HepG2 (cell line): ENCODE results near the gene PCBP2. TPM values are rescaled to one million over a fixed set of nuclear protein-coding genes. Genes with fewer than 3 reads are reported as not detected.
A peak's percentile ranks its signal among the peaks of the same experiment; 100 is the strongest.

Experiments used
- BORCS8-MEF2B ChIP-seq: sonication (generic); formaldehyde crosslinking; IDR thresholded peaks from 2 replicates; pipeline ENCODE4 v1.8.0; 2022; ENCODE audit warnings: mild to moderate bottlenecking, missing genetic modification reagents
- CBFB ChIP-seq: sonication (generic); formaldehyde crosslinking; IDR thresholded peaks from 2 replicates; pipeline ENCODE4 v1.4.0; 2020; ENCODE audit warnings: missing genetic modification reagents
- EP300 ChIP-seq, 3 experiments: sonication (generic) in 1 of 3; formaldehyde crosslinking in 1 of 3; IDR thresholded peaks; 2 replicates each; pipeline versions ENCODE4 v1.5.1 to v1.6.1; 2011 to 2020; ENCODE audit warnings: low read depth in 2 of 3, low read length in 2 of 3, borderline replicate concordance in 1 of 3, improper control_type of control experiment in 1 of 3, mild to moderate bottlenecking in 1 of 3, missing genetic modification reagents in 1 of 3, moderate library complexity in 1 of 3
- GMEB2 ChIP-seq: IDR thresholded peaks from 2 replicates; pipeline ENCODE4 v1.6.1; 2016; ENCODE audit warnings: missing biosample characterization, missing genetic modification reagents, low read depth
- ISL2 ChIP-seq: sonication (generic); formaldehyde crosslinking; IDR thresholded peaks from 2 replicates; pipeline ENCODE4 v1.5.0; 2020; ENCODE audit warnings: missing genetic modification reagents
- KLF15 ChIP-seq: sonication (generic); formaldehyde crosslinking; IDR thresholded peaks from 2 replicates; pipeline ENCODE4 v1.8.1; 2023; ENCODE audit warnings: borderline replicate concordance, mild to moderate bottlenecking, inconsistent platforms, missing genetic modification reagents, mixed read lengths
- MED8 ChIP-seq: sonication (generic); formaldehyde crosslinking; IDR thresholded peaks from 2 replicates; pipeline ENCODE4 v1.8.1; 2023; ENCODE audit warnings: mild to moderate bottlenecking, missing genetic modification reagents; ENCODE audit not compliant: insufficient replicate concordance
- MEF2D ChIP-seq: sonication (generic); formaldehyde crosslinking; IDR thresholded peaks from 2 replicates; pipeline ENCODE4 v1.5.1; 2020; ENCODE audit warnings: mild to moderate bottlenecking, missing genetic modification reagents
- NR2F2 ChIP-seq: IDR thresholded peaks from 2 replicates; pipeline ENCODE4 v1.6.1; 2012; ENCODE audit warnings: low read depth, inconsistent platforms, borderline replicate concordance
- PRDM15 ChIP-seq: sonication (generic); formaldehyde crosslinking; IDR thresholded peaks from 2 replicates; pipeline ENCODE4 v1.4.0; 2020; ENCODE audit warnings: missing genetic modification reagents
- SP2 ChIP-seq: sonication (generic); formaldehyde crosslinking; IDR thresholded peaks from 2 replicates; pipeline ENCODE4 v1.5.1; 2020; ENCODE audit warnings: mild to moderate bottlenecking, missing genetic modification reagents
- TARDBP ChIP-seq: sonication (generic); formaldehyde crosslinking; IDR thresholded peaks from 2 replicates; pipeline ENCODE4 v1.8.0; 2022; ENCODE audit warnings: mild to moderate bottlenecking, missing genetic modification reagents
- TFAP4 ChIP-seq: sonication (generic); IDR thresholded peaks from 2 replicates; pipeline ENCODE4 v1.6.1; 2016; ENCODE audit warnings: low read depth, borderline replicate concordance
- THRA ChIP-seq: sonication (generic); formaldehyde crosslinking; IDR thresholded peaks from 2 replicates; pipeline ENCODE4 v1.4.0; 2020; ENCODE audit warnings: missing genetic modification reagents, borderline replicate concordance
- ZBTB43 ChIP-seq: sonication (generic); formaldehyde crosslinking; conservative IDR thresholded peaks from 2 replicates; pipeline ENCODE4 v1.4.0; 2020; ENCODE audit warnings: missing genetic modification reagents
- ZFP36L1 ChIP-seq: sonication (generic); formaldehyde crosslinking; IDR thresholded peaks from 2 replicates; pipeline ENCODE4 v1.8.0; 2022; ENCODE audit warnings: mild to moderate bottlenecking, missing genetic modification reagents, moderate library complexity
- ZFP62 ChIP-seq: sonication (generic); formaldehyde crosslinking; IDR thresholded peaks from 2 replicates; pipeline ENCODE4 v1.4.0; 2020; ENCODE audit warnings: missing genetic modification reagents
- ZNF24 ChIP-seq: fragments of 450-650 bp; IDR thresholded peaks from 2 replicates; pipeline ENCODE4 v1.6.1; 2017; ENCODE audit warnings: antibody characterized with exemption, mild to moderate bottlenecking
- ZNF350 ChIP-seq: sonication (generic); formaldehyde crosslinking; IDR thresholded peaks from 2 replicates; pipeline ENCODE4 v1.4.0; 2020; ENCODE audit warnings: mild to moderate bottlenecking, low read depth, missing genetic modification reagents, borderline replicate concordance
- polyA plus RNA-seq, 8 experiments: library from polyadenylated mRNA; depleted of rRNA in 3 of 8; stranded (reverse) in 7 of 8; unstranded in 1 of 8; fragments of >200 nt; fragmentation: Illumina TruSeq in 4 of 8; extraction: Trizol in 4 of 8; gene quantifications; 2 replicates each; pipeline versions ENCODE4 v1.2.1 to v1.2.3, GENCODE V29; 2011 to 2016; ENCODE audit warnings: low read depth in 4 of 8, missing spikeins in 1 of 8, mixed read lengths in 1 of 8; ENCODE audit not compliant: insufficient read depth in 1 of 8
- total RNA-seq, 5 experiments: library from RNA; depleted of rRNA; stranded (reverse); fragments of >200 nt; fragmentation: Illumina TruSeq; extraction: Trizol; gene quantifications; 2 replicates each; pipeline ENCODE4 v1.2.3, GENCODE V29; 2016; ENCODE audit warnings: low read depth in 1 of 5

Gene PCBP2
- total and polyA plus RNA-seq, 2 of the 13 experiments (the other 11 are each of a cell fraction or from before 2014, with no cell fraction given), result 154 to 345 TPM

GRCh38 chr12:53451661-53452158, at the start of gene PCBP2 (continued):
- TF ChIP-seq THRA (CRISPR knock-in tag) (peak; percentile 67; the same call in 1 of the 2 replicates), ZFP36L1 (CRISPR knock-in tag) (0 out of 2 replicates have a peak, but pooled peaks have one; percentile 75), KLF15 (no peak), MED8 (peak; percentile 56), NR2F2 (no peak), PRDM15 (CRISPR knock-in tag) (no peak), TARDBP (peak; percentile 98), SP2 (peak; percentile 77), GMEB2 (peak; percentile 71), CBFB (CRISPR knock-in tag) (peak; percentile 91), ZBTB43 (no peak), EP300 (IDR thresholded peaks at IDR 0.05; ENCODE audit: low read depth in 2 of 2, low read length in 2 of 2) (peak; percentile 31 to 42; a peak in 1 of 4 replicates), EP300 (CRISPR knock-in tag; IDR thresholded peaks at IDR 0.05; ENCODE audit: borderline replicate concordance) (peak; percentile 47; the same call in 1 of the 2 replicates), BORCS8-MEF2B (CRISPR knock-in tag) (no peak), MEF2D (CRISPR knock-in tag) (no peak), ISL2 (CRISPR knock-in tag) (peak; percentile 70; the same call in 1 of the 2 replicates), TFAP4 (peak; percentile 45; the same call in 1 of the 2 replicates), ZFP62 (no peak), ZNF350 (CRISPR knock-in tag) (peak; percentile 77), ZNF24 (0 out of 2 replicates have a peak, but pooled peaks have one; percentile 56)
